Nucleus accumbens (tissue), 56 donors: ENCODE results near the gene MORF4L2.

ENCODE experiments used
- DNase-seq, 56 donors: peaks; one replicate each; lab custom pipeline; 2025; lab: John Stamatoyannopoulos, UW

The MORF4L2 gene

GRCh38 chrX:103637604-103638338 lies 48.7 kb downstream of the MORF4L2 start:
- no peak for DNase-seq

- DNase-seq = no peak
Observed at GRCh38 chrX:103635436-103635835, 51.1 kb downstream of the MORF4L2 start.

GRCh38 chrX:103631145-103631544 lies 55.4 kb downstream of the MORF4L2 start:
- DNase-seq = no peak

DNA sequence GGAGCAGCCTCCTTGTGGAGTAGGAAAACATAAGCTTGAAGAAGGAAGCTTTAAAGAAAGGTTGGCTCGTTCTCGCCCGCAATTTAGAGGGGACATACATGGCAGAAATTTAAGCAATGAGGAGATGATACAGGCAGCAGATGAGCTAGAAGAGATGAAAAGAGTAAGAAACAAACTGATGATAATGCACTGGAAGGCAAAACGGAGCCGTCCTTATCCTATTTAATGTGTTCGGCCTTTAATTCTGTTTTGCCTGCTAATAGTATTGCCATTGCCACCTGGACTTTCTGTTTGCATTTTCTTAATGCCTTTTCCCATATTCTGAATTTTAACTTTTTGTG lies 56.4 kb downstream of the MORF4L2 start:
- DNase-seq = no peak

- DNase-seq = peak in 54 of 56 donors; percentile 21 to 84 (median 60)
Observed at GRCh38 chrX:103629318-103630170, 57.0 kb downstream of the MORF4L2 start.

DNA sequence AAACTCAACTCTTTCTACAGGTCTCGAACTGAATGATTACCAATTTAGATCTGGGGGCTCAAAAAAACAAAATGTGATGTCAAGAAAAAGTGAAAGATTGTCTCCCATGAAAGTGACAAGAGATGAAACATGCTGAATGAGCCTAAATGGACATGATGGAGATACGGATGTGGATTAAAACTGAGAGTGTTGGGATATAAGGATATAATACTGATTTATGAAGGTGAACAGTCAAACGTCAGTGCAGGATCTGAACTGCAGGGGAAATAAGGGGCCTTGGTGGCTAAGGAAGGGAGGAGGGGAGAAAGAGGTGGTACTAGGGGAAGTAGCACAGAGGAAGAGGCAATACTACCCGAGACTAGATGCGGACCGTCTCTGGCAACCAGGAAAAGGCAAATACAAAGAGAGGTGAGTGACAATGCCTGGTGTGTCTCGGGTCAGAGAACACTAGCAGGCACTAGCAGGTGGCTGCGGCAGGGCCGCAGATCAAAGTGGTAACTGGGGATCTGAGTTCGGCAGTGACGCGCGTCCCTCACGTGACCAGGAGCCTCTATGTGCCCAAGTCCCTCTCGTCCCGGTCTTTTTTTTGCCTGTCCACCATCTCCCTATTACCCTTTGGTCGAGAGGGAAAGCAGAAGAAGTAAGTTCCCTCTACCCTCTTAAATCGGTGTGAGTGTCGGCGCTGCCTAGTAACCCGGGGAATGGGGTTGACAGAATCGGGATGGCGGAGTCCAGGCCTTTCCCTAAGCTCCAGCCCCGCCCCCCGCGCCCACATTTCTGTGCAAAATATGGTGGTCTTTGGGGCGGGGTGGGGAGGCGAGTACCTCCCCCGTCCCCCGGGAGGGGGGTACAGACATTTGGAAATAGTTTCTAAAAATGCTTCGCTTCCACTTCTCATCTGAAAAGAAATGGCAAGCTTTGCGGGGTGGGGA lies 57.8 kb downstream of the MORF4L2 start, which contains the start of gene TCEAL1:
TSS of gene TCEAL1 (plus strand) at position 590 of the 932 bp plus-strand sequence. CDS start 942 bp downstream, outside the sequence.
- peak in 52 of 56 donors; percentile 6 to 81 (median 51) for DNase-seq

- DNase-seq = no peak
Observed at GRCh38 chrX:103626855-103627254, 59.6 kb downstream of the MORF4L2 start.
